A549 (cell line): Measurements from ENCODE around the gene GPR139. TPM values are rescaled to one million over a fixed set of nuclear protein-coding genes. Genes with fewer than 3 reads are reported as not detected.

Source experiments
- ATAC-seq, 2 experiments: fragments of 200-7000 bp in 1 of 2; fragments of >200 bp in 1 of 2; cut with Nextera tagmentation in 1 of 2; cut with Tn5 transposase in 1 of 2; 3 replicates each; pipeline versions ENCODE4 v1.8.0 to v1.9.1; 2018 to 2020; ENCODE audit warnings: mild to moderate bottlenecking in 1 of 2, moderate library complexity in 1 of 2
- CTCF ChIA-PET: fragments of 300-600 bp; sonication (Branson Sonifier 250); formaldehyde crosslinking; extraction: SDS; loops from one replicate; lab custom pipeline; 2021; ENCODE audit warnings: antibody characterized with exemption, inconsistent platforms; lab: Yijun Ruan, JAX
- POLR2A ChIA-PET: fragments of 350-600 bp; formaldehyde crosslinking; extraction: SDS; loops from one replicate; lab custom pipeline; 2021; ENCODE audit warnings: antibody characterized with exemption, inconsistent platforms; lab: Yijun Ruan, JAX
- DNase-seq, 2 experiments: peaks; one replicate each; pipeline versions ENCODE4 v3.0.0 to v3.0.0-alpha.2; 2011 to 2016; ENCODE audit warnings: low read depth in 1 of 2, low spot score in 1 of 2
- FAIRE-seq: peaks from 2 replicates; lab custom pipeline; 2011; peaks lifted over from hg19 to GRCh38; lab: Jason Lieb, UNC
- H3K27ac ChIP-seq, 2 experiments: fragments of >200 bp; sonication (Bioruptor Twin); formaldehyde crosslinking; 3 replicates each; pipeline ENCODE4 v1.5.1; 2016 to 2017
- H3K4me1 ChIP-seq: fragments of >200 bp; sonication (Bioruptor Twin); formaldehyde crosslinking; 3 replicates; pipeline ENCODE4 v1.6.1; 2016
- H3K4me2 ChIP-seq: fragments of >200 bp; sonication (Bioruptor Twin); formaldehyde crosslinking; 3 replicates; pipeline ENCODE4 v1.6.1; 2016
- H3K4me3 ChIP-seq: fragments of >200 bp; sonication (Bioruptor Twin); formaldehyde crosslinking; 3 replicates; pipeline ENCODE4 v1.5.1; 2016
- H3K9me3 ChIP-seq: fragments of >200 bp; sonication (Bioruptor Twin); formaldehyde crosslinking; 3 replicates; pipeline ENCODE4 v1.6.1; 2016
- BCL3 ChIP-seq: fragments of >200 bp; sonication (Bioruptor Twin); formaldehyde crosslinking; IDR thresholded peaks from 3 replicates; pipeline ENCODE4 v1.6.1; 2016
- CEBPB ChIP-seq, 2 experiments: fragments of >200 bp in 1 of 2; sonication (Bioruptor Twin) in 1 of 2; formaldehyde crosslinking in 1 of 2; IDR thresholded peaks; 2 replicates each; pipeline ENCODE4 v1.6.1; 2012 to 2016
- CHD2 ChIP-seq: fragments of 150-350 bp; IDR thresholded peaks from 2 replicates; pipeline ENCODE4 v1.6.1; 2014; ENCODE audit warnings: low read length; ENCODE audit not compliant: partially characterized antibody
- CHD4 ChIP-seq: fragments of 200-600 bp; sonication (generic); IDR thresholded peaks from 2 replicates; pipeline ENCODE4 v1.6.1; 2016; ENCODE audit warnings: antibody characterized with exemption, mild to moderate bottlenecking, borderline replicate concordance
- EHF ChIP-seq: fragments of 250-450 bp; sonication (Bioruptor Pico); IDR thresholded peaks from 2 replicates; pipeline ENCODE4 v1.5.0; 2020; ENCODE audit warnings: mild to moderate bottlenecking
- EHMT2 ChIP-seq: fragments of 200-600 bp; sonication (generic); IDR thresholded peaks from 2 replicates; pipeline ENCODE4 v1.6.1; 2016; ENCODE audit warnings: antibody characterized with exemption, low read depth, mild to moderate bottlenecking, moderate library complexity
- ESRRA ChIP-seq: fragments of 150-350 bp; IDR thresholded peaks from 2 replicates; pipeline ENCODE4 v1.6.1; 2014; ENCODE audit warnings: mild to moderate bottlenecking, low read length, borderline replicate concordance
- FOSB ChIP-seq: fragments of 250-450 bp; sonication (Bioruptor Pico); IDR thresholded peaks from 2 replicates; pipeline ENCODE4 v1.5.0; 2020; ENCODE audit warnings: mild to moderate bottlenecking, moderate library complexity
- FOXS1 ChIP-seq: fragments of 250-450 bp; sonication (Bioruptor Pico); IDR thresholded peaks from 2 replicates; pipeline ENCODE4 v1.5.0; 2020; ENCODE audit warnings: mild to moderate bottlenecking, moderate library complexity
- HOXB13 ChIP-seq: fragments of 250-450 bp; sonication (Bioruptor Pico); IDR thresholded peaks from 2 replicates; pipeline ENCODE4 v1.5.0; 2020; ENCODE audit warnings: low read depth, mild to moderate bottlenecking, moderate library complexity
- KDM1A ChIP-seq: fragments of 200-600 bp; sonication (generic); IDR thresholded peaks from 2 replicates; pipeline ENCODE4 v1.6.1; 2016; ENCODE audit warnings: low read depth, mild to moderate bottlenecking
- NPAS2 ChIP-seq: fragments of 250-450 bp; sonication (Bioruptor Pico); IDR thresholded peaks from 2 replicates; pipeline ENCODE4 v1.8.0; 2022; ENCODE audit warnings: mild to moderate bottlenecking, moderate library complexity, borderline replicate concordance
- NR3C1 ChIP-seq: fragments of >200 bp; sonication (Bioruptor Twin); formaldehyde crosslinking; IDR thresholded peaks from 3 replicates; pipeline ENCODE4 v1.6.1; 2017
- PHF8 ChIP-seq: fragments of 200-600 bp; sonication (generic); IDR thresholded peaks from 2 replicates; pipeline ENCODE4 v1.6.1; 2016; ENCODE audit warnings: low read depth, mild to moderate bottlenecking, antibody characterized with exemption, moderate library complexity, borderline replicate concordance
- POLR2AphosphoS2 ChIP-seq: conservative IDR thresholded peaks from 2 replicates; pipeline ENCODE4 v1.6.1; 2012; ENCODE audit warnings: low read length, improper control_type of control experiment, inconsistent platforms
- RAD21 ChIP-seq, 2 experiments: fragments of >200 bp in 1 of 2; sonication (Bioruptor Twin) in 1 of 2; formaldehyde crosslinking in 1 of 2; IDR thresholded peaks in 1 of 2; conservative IDR thresholded peaks in 1 of 2; 2 replicates in 1 of 2; 3 replicates in 1 of 2; pipeline ENCODE4 v1.6.1; 2012 to 2018; ENCODE audit warnings: inconsistent platforms in 1 of 2
- RARB ChIP-seq: fragments of 250-450 bp; sonication (Bioruptor Pico); IDR thresholded peaks from 2 replicates; pipeline ENCODE4 v1.8.0; 2021; ENCODE audit warnings: mild to moderate bottlenecking, moderate library complexity
- RCOR1 ChIP-seq: fragments of 150-350 bp; IDR thresholded peaks from 2 replicates; pipeline ENCODE4 v1.6.1; 2014; ENCODE audit warnings: antibody characterized with exemption, low read length, low read depth
- RNF2 ChIP-seq: fragments of 200-600 bp; sonication (generic); IDR thresholded peaks from 2 replicates; pipeline ENCODE4 v1.6.1; 2016; ENCODE audit warnings: low read depth, mild to moderate bottlenecking, antibody characterized with exemption, moderate library complexity, borderline replicate concordance
- SMC3 ChIP-seq: fragments of >200 bp; sonication (Bioruptor Twin); formaldehyde crosslinking; IDR thresholded peaks from 3 replicates; pipeline ENCODE4 v1.6.1; 2018; ENCODE audit warnings: inconsistent platforms
- SREBF2 ChIP-seq: fragments of 450-650 bp; IDR thresholded peaks from 2 replicates; pipeline ENCODE4 v1.6.1; 2014; ENCODE audit warnings: mild to moderate bottlenecking, moderate library complexity
- TFCP2L1 ChIP-seq: fragments of 250-450 bp; sonication (Bioruptor Pico); IDR thresholded peaks from 2 replicates; pipeline ENCODE4 v1.5.0; 2021; ENCODE audit warnings: mild to moderate bottlenecking
- ZFP36 ChIP-seq: fragments of 450-650 bp; IDR thresholded peaks from 2 replicates; pipeline ENCODE4 v1.6.1; 2014; ENCODE audit warnings: borderline replicate concordance; ENCODE audit not compliant: partially characterized antibody
- WGBS: methylation state at CpG from one replicate; pipeline ENCODE4 v1.1.6; 2017; ENCODE audit errors: missing lambda C conversion rate; 5-methylcytosine and 5-hydroxymethylcytosine counted together
- polyA plus RNA-seq, 4 experiments: library from polyadenylated mRNA; depleted of rRNA in 3 of 4; stranded (reverse); fragments of >200 nt; fragmentation: RNase III in 1 of 4; extraction: RNeasy Plus Mini Kit Qiagen cat#74134 plus additional on column Dnase treatment in 1 of 4; gene quantifications; 2 replicates in 3 of 4; 3 replicates in 1 of 4; pipeline ENCODE4 v1.2.3, GENCODE V29; 2011 to 2017
- TF ChIP-seq, protein P1 (sequence below): fragments of 250-450 bp; sonication (Bioruptor Pico); IDR thresholded peaks from 2 replicates; pipeline ENCODE4 v1.5.0; 2021; ENCODE audit warnings: mild to moderate bottlenecking, moderate library complexity, borderline replicate concordance

The GPR139 gene
- polyA plus RNA-seq, 2 of the 4 experiments (the other 2 are of a cell fraction) = not detected

- ChIA-PET POLR2A (no interaction called here), CTCF (interaction anchor here (0.6 kb wide), 1 partner anchor 21 kb away, joined by 3 read pairs; no protein-coding TSS in a partner anchor)
- Histone ChIP-seq H3K4me3 (no peak overlapping the region), H3K4me2 (no peak overlapping the region), H3K9me3 (peaks cover 10% of the 10 kb centered on the region; the same call in 2 of the 3 replicates), H3K27ac (no peak overlapping the region), H3K4me1 (no peaks in the 10 kb centered on the region)
- 43% methylated on average over 9 of the region's 11 CpGs for WGBS
- ATAC-seq = peak in 1 of 2 experiments; percentile 44; a peak in 1 of 6 replicates
- DNase-seq = no peak
- no peak for TF ChIP-seq RAD21 (conservative IDR thresholded peaks at IDR 0.05 in 1 of 2, IDR thresholded peaks at IDR 0.05 in 1 of 2)
- TF ChIP-seq EHMT2 = no peak
- no peak for TF ChIP-seq CHD4
- TF ChIP-seq POLR2AphosphoS2 = no peak
- no peak for TF ChIP-seq PHF8
- TF ChIP-seq, protein P1, sequence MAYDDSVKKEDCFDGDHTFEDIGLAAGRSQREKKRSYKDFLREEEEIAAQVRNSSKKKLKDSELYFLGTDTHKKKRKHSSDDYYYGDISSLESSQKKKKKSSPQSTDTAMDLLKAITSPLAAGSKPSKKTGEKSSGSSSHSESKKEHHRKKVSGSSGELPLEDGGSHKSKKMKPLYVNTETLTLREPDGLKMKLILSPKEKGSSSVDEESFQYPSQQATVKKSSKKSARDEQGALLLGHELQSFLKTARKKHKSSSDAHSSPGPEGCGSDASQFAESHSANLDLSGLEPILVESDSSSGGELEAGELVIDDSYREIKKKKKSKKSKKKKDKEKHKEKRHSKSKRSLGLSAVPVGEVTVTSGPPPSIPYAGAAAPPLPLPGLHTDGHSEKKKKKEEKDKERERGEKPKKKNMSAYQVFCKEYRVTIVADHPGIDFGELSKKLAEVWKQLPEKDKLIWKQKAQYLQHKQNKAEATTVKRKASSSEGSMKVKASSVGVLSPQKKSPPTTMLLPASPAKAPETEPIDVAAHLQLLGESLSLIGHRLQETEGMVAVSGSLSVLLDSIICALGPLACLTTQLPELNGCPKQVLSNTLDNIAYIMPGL (CRISPR knock-in tag) = no peak
- no peak for TF ChIP-seq HOXB13 (CRISPR knock-in tag)
- TF ChIP-seq EHF (CRISPR knock-in tag) = no peak
- TF ChIP-seq NR3C1 = no peak
- no peak for TF ChIP-seq RCOR1
- no peak for FAIRE-seq
Observed at GRCh38 chr16:20072146-20072873, 1.4 kb downstream of the GPR139 start.

DNA sequence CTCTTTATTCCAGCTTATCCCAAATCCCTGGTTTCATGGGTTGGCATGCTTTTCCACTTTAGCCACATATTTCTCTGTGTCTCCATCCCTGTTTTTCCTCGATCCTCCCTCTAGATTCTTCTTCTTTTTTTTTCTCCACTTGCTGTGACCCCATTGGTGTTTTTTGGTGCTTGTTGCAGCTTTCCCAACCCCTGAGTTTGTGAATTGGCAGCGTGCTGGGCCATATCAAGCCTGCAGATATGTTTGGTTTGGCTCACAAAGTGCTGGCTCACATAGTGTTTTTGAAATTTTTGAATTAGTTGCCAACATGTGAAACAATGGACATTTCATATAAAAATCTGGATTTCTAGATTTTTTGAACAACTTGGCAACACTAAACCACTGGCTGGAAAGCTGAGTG lies 8.8 kb downstream of the GPR139 start:
- CTCF ChIA-PET = interaction anchor here (1.5 to 1.7 kb wide), 2 partner anchors 25 to 235 kb away, joined by 5 read pairs; no protein-coding TSS in a partner anchor
- 6% methylated on average over 2 of the region's 2 CpGs for WGBS
- peaks cover 10% of the 10 kb centered on the region; the same call in 2 of the 3 replicates for H3K9me3 ChIP-seq
- no peaks in the 10 kb centered on the region for H3K4me1 ChIP-seq
- H3K4me2 ChIP-seq = no peak overlapping the region
- ATAC-seq (no peak), FAIRE-seq (no peak), DNase-seq (no peak)
- POLR2A ChIA-PET = no interaction called here
- H3K4me3 ChIP-seq = no peak overlapping the region
- TF ChIP-seq HOXB13 (CRISPR knock-in tag) (no peak), CHD4 (no peak), ESRRA (no peak), RNF2 (no peak), SMC3 (no peak), CEBPB (IDR thresholded peaks at IDR 0.05) (no peak), NPAS2 (CRISPR knock-in tag) (no peak), RCOR1 (no peak), FOSB (CRISPR knock-in tag) (no peak), RARB (CRISPR knock-in tag) (no peak), EHF (CRISPR knock-in tag) (no peak), KDM1A (no peak), SREBF2 (no peak), BCL3 (no peak), CHD2 (no peak), TFCP2L1 (CRISPR knock-in tag) (no peak), FOXS1 (CRISPR knock-in tag) (no peak), ZFP36 (no peak)
- H3K27ac ChIP-seq = no peak overlapping the region
